Middle frontal gyrus (tissue), 1 donor: ENCODE data around the gene FOXE1.

Experiments used
- DNase-seq: peaks from one replicate; pipeline ENCODE4 v3.0.0-alpha.2; 2015; ENCODE audit warnings: low spot score; ENCODE audit errors: extremely low spot score

FOXE1 gene

DNA sequence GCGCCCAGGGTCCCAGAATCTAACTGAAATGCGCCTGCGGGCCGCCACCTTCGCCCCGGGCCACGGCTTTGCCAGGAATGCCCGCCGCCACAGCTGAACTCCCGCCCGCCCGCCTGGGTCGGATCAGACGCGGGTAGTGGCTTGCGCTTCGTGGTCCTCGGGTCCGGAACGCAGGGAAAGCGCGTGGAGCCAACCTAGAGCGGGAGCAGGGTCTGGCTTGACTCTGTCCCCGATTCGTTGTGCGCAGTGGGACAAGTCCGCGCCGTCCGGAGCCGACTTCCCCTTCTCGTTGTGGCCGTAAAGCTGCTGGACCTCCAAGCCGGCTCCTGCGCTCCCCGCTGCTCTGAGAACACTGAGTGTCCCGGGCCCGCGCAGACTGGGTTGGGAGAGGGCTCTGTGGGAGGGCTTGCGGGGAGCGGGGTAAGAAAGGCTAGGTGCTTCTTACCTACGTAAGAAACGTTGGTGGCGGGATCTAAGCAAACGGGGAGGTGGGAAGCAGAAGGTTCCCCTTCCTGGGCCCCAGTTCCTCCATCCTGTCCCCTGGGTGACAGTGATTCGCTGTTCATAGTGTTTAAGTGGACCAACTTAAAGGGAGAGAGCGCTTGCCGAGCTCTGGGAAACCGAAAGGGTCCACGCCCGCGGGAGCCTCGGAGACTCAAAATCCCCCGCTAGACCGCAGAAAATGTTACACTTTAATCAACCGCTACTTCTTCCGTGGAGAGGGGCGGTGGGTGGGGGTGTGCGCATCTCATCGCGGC is 4.4 kb upstream of the FOXE1 start:
- no peak for DNase-seq

DNA sequence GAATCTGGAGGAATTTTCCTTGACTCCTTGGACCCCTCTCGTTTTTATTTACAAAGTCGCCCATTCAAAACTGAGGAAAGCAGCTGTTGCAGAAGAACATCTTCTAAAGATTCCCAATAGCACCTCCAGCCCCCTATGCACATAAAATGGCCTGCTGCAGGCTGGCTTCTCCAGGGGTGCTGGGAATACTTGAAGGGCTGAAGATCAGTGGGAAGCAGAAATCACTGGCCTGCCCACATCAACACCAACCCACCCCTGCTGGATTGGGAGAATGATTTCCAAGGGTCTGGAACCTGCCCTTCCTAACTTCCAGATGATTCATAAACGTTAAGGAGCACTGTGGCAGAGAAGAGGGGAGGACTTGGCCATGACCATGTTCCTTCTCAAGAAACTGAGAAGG is 3.0 kb upstream of the FOXE1 start:
- DNase-seq: no peak

GRCh38 chr9:97850746-97851445 is 2.1 kb upstream of the FOXE1 start:
- DNase-seq: no peak

DNA sequence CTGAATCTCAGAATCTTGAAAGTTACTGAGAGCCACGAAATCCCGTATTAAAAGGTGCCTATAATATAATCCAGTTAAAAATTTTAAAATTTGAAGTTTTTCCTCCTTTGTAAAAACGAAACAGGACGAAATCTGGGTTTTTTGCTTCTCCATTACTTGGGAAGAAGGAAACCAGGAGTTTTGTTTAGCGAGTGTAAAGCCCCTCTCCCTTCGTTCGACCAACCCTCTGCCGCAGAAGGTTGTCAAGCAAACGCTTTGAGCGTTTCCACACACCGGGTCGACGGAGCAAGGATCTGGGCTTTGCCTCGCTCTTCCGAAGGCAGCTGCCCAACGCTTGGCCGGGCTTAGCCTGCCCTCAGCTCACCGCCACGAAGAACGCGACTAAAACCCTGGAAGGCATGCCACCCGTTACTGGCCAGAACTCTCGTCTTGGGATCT is 1.6 kb upstream of the FOXE1 start:
- no peak for DNase-seq

DNA sequence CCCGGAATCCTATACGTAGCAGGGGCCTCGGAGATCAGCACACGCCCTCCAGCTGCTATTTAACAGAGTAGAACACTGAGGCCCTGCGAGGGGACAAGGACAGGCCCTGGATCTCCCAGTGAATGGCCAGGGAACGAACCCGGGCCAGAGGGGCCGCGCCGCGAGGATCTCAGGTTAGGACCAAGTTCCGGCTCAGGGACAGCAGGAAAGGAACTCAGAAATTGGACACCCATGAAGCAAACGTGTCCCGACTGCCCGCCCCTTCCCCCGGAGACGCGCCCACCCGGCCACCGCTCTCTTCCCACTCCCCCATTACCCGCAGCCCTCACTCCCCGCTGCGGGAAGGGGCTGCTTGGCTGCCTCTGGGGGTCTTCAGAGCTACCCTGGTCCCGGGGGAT is 1.0 kb upstream of the FOXE1 start:
- no peak for DNase-seq

- DNase-seq: no peak
Observed at GRCh38 chr9:97852399-97853055, 499 bp upstream of the FOXE1 start.

- DNase-seq: no peak
Observed at GRCh38 chr9:97853844-97854695, 1.0 kb downstream of the FOXE1 start.

- DNase-seq: no peak
Observed at GRCh38 chr9:97854696-97855485, 1.9 kb downstream of the FOXE1 start.

DNA sequence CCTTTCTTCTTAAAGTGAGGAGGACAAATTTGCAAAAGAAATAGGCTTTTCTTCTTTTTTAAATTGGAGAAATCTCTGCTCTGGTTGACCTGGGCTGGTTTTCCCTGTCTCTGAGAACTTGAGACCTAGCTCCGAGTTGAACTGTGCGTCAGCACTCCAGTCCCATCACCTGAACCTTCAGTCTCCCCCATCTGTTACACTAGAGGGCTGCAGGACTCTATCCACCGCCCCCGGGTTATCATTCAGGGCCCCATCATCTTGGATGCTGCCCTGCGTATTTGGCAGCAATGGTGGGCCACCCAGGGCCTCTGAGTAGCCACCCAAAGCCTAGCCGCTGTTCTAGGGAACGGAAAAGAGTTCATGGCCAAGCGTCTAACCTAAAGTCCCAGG is 2.5 kb downstream of the FOXE1 start:
- DNase-seq: no peak

GRCh38 chr9:97855899-97856298 is 2.9 kb downstream of the FOXE1 start:
- DNase-seq: no peak

GRCh38 chr9:97856857-97857605 is 4.0 kb downstream of the FOXE1 start:
- DNase-seq: no peak

DNA sequence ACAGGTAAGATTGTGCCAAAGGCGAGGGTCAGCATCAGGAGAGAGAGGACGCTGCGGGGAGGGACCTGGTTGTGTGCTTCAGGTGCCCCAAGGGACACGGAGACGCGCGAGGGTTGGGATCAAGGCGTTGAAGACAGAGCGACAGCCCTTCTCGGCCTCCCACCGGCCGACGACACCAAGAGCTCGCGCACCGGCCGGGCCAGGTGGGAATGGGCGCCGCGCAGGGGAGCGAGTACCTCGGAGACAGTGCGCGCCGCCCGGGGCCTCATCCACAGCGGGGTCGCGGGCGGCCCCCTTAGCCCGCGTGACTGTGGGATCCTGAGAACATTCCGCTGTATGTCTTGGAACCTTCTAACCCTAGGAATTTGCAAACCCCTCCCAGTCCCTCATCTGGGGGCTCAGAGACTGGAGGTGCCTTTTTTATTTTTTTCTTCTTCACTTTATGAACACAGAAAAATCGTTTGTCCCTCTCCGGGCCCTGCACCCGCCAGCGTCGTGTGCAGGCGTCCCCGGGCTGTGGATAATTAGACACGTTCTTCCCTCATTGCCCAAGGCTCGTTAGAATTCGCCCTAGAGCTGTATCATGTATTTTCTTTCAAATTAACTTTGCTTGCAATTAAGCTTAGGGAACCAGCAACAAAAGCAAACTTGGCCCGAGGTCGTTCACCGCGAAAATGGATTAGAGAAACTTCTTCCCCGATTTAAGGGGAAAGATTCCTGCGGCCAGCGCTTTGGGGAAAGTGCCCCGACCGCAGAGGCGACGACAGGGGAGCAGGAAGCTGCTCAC is 4.8 kb downstream of the FOXE1 start:
- DNase-seq: no peak

DNA sequence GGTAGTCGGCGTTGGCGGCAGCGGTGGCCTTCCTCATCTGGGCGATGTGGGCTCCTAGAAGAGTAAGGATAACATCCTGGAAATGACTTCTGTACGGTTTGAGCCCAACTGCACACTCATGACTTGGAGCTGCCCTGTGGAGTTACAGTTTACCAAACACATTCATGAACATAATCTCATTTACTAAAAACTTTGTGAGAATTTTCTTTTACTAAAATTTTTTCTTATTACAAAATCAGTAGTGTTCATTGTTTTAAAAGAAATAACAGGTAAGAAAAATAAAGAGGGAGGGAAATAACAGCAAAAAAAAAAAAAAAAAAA is 5.3 kb downstream of the FOXE1 start:
- DNase-seq: no peak

DNA sequence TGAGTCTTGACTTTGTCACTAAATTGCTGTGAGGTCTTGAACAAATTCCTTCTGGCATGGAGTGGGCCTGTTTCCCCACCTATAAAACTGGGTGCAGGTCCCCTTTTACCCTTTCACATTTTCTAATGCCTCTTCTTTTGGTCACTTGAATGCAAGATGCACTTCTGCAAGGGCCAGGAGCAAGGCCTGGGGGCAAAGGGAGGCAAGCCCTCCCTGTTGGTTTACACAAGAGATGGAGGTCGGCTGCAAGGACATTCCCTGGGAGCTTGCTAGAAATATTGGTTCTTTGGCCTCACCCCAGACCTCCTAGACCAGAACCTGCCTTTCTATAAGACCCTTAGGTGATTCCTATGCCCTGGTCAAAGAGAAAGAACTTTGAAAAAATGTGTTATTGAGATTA is 5.8 kb downstream of the FOXE1 start:
- no peak for DNase-seq

- DNase-seq: no peak
Observed at GRCh38 chr9:97859346-97859745, 6.3 kb downstream of the FOXE1 start.

DNA sequence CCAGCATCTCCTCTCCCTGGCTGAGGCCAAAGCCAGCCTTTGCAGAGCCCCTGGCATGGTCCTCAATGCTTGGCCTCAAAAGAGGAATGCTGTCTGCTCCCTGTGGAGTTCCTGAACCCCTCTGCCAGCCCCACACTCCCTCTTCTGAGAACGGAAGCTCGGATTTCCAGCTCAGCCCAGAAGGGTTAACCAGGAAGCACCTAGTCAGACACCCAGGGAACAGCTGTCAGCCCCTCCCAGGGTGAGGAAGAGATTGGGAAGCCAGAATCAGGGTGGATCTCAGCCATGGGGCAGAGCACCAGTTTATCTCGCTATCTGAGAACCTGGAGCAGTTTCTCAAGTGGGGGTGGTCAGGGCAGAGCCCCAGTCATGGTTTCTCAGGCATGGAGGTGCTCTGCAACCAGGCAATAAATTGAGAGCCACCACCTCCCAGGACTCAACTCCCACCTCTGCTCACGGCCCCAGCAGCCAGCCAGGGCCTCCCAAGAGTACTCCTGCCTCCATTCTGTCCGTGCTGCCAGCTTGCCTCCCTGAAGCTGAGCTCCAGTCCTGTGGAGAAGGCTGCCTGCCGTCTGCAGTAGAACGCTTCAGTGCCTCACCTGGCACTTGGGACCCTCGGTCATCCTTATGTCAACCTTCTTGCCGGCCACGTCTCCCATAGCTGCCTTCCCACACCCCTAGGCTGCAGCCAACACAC is 7.6 kb downstream of the FOXE1 start:
- no peak for DNase-seq

DNA sequence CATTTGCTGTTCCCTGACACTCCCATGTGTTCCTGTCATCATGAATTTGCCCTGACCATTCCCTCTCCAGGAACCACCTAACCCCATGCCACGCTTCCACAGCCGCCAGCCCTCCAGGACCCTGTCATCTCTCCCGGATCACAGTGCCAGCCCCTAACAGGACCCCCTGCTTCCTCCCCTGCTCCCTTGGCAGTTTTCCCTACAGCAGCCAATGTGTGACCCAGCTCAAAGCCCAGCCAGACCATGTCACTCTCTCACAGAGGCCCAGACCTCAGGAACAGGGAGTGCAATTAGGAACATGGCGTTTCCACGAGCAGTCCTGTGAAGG is 8.1 kb downstream of the FOXE1 start:
- DNase-seq: no peak

DNA sequence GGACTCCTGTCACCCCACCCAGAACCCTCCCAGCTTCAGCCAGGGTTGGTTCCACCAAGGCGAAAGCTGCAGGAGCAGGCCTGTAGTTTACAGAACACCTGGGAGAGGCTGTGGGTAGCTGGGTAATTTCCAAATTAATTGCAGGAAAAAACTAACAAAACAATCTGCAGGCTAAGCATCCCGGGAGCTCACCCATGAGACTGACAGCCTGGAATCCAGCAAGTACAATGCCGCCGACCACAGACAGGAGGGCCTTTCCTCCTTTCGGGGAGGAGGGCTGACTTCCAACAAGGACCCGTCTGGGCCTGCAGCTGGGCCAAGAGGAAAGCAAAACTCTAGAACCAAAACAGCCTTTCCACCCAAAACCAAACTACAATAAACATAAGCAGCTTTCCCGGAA is 10.3 kb downstream of the FOXE1 start:
- no peak for DNase-seq

DNA sequence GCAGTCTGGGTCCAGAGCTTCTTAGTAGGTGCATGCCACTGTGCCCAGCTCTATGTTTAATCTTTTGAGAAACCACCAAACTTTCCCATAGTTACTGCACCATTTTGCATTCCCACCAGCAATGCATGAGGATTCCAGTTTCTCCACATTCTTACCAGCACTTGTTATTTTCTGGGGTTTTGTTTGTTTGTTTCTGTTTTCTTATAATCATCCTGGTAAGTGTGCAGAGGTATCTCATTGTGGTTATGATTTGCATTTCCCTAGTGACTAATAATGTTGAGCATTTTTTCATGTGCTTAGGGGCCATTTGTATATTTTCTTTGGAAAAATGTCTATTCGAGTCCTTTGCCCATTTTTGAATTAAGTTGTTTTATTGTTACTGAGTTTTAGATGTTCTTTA is 11.4 kb downstream of the FOXE1 start:
- DNase-seq: no peak
